Stimulated activated CD4-positive, alpha-beta T cell treated with anti-CD3 and anti-CD28 coated beads, Interleukin-4, amount 100 ng/mL, for 48 hours (primary cell): ENCODE measurements around the gene RPRML.
"Not testable (repeated sequence)": the region's sequence is repeated elsewhere in the genome, so short reads cannot be mapped to it uniquely, and the experiment has no call there.

Source experiments
- DNase-seq, 2 donors: peaks; one replicate each; pipeline ENCODE4 v3.0.0-alpha.2; 2020; ENCODE audit warnings: low read depth in 2 of 2

RPRML gene

GRCh38 chr17:46976626-46977270 is 2.3 kb downstream of the RPRML start:
- DNase-seq, result no peak

GRCh38 chr17:46975287-46975686 is 3.8 kb downstream of the RPRML start:
- DNase-seq, result no peak

GRCh38 chr17:46974086-46974485 is 5.0 kb downstream of the RPRML start:
- no peak for DNase-seq

- DNase-seq, result no peak
Observed at GRCh38 chr17:46972346-46972745, 6.7 kb downstream of the RPRML start.

GRCh38 chr17:46971647-46972300 is 7.3 kb downstream of the RPRML start:
- DNase-seq, result no peak

- DNase-seq, result no peak
Observed at GRCh38 chr17:46968896-46969295, 10.2 kb downstream of the RPRML start.

- DNase-seq, result no peak
Observed at GRCh38 chr17:46968224-46968834, 10.7 kb downstream of the RPRML start.

GRCh38 chr17:46964315-46965265 is 14.5 kb downstream of the RPRML start:
- no peak for DNase-seq

GRCh38 chr17:46963571-46963970 is 15.5 kb downstream of the RPRML start:
- no peak for DNase-seq

GRCh38 chr17:46962374-46962790 is 16.7 kb downstream of the RPRML start:
- DNase-seq, result no peak

GRCh38 chr17:46960152-46960551 is 18.9 kb downstream of the RPRML start:
- DNase-seq, result no peak

GRCh38 chr17:46958041-46958591 is 20.9 kb downstream of the RPRML start:
- no peak for DNase-seq

- not testable (repeated sequence) for DNase-seq
Observed at GRCh38 chr17:46953191-46953590, 25.9 kb downstream of the RPRML start.

GRCh38 chr17:46952115-46952514 is 26.9 kb downstream of the RPRML start:
- DNase-seq, result no peak

- DNase-seq, result no peak
Observed at GRCh38 chr17:46951706-46952105, 27.3 kb downstream of the RPRML start.

GRCh38 chr17:46950997-46951621 is 27.9 kb downstream of the RPRML start:
- no peak for DNase-seq

- DNase-seq, result no peak
Observed at GRCh38 chr17:46950342-46950996, 28.6 kb downstream of the RPRML start.

GRCh38 chr17:46949291-46950174 is 29.5 kb downstream of the RPRML start:
- DNase-seq, result no peak

GRCh38 chr17:46948544-46948943 is 30.5 kb downstream of the RPRML start:
- no peak for DNase-seq

GRCh38 chr17:46947216-46947615 is 31.8 kb downstream of the RPRML start:
- DNase-seq, result no peak
